H7 (cell line): ENCODE measurements around the gene COL8A2. TPM values are rescaled to one million over a fixed set of nuclear protein-coding genes. Genes with fewer than 3 reads are reported as not detected.

Source experiments
- DNase-seq: peaks from one replicate; pipeline ENCODE4 v3.0.0; 2012
- H3K27me3 ChIP-seq: 2 replicates; pipeline ENCODE4 v1.6.0; 2011; ENCODE audit warnings: mild to moderate bottlenecking, low read length; ENCODE audit not compliant: control insufficient read depth, insufficient read depth
- H3K36me3 ChIP-seq: replicated peaks from 2 replicates; pipeline ENCODE4 v1.5.1; 2011; ENCODE audit warnings: low read length; ENCODE audit not compliant: control insufficient read depth, insufficient read depth
- H3K4me3 ChIP-seq: 2 replicates; pipeline ENCODE4 v1.5.1; 2011; ENCODE audit warnings: low read depth, mild to moderate bottlenecking, control low read depth, low read length, moderate library complexity; ENCODE audit not compliant: insufficient read depth
- total RNA-seq: library from RNA; depleted of rRNA; stranded (reverse); fragments of >200 nt; shearing (Covaris generic); gene quantifications from 2 replicates; pipeline ENCODE4 v1.2.3, GENCODE V29; 2014

Gene COL8A2
- total RNA-seq, 1 experiment from 2014 or later, result 1.6 TPM

- no peak overlapping the region for H3K4me3 ChIP-seq
- DNase-seq, result peak; percentile 54
- H3K36me3 ChIP-seq, result no peaks in the 10 kb centered on the region
- H3K27me3 ChIP-seq, result peaks cover 26% of the 10 kb centered on the region
These were observed 5.6 kb downstream of the COL8A2 start for GRCh38 chr1:36119456-36119855.

GRCh38 chr1:36118447-36119204 is 6.4 kb downstream of the COL8A2 start:
- H3K4me3 ChIP-seq, result no peak overlapping the region
- peak; percentile 83 for DNase-seq
- H3K27me3 ChIP-seq, result peaks cover 18% of the 10 kb centered on the region
- no peaks in the 10 kb centered on the region for H3K36me3 ChIP-seq

- DNase-seq, result no peak
- Histone ChIP-seq H3K36me3 (no peaks in the 10 kb centered on the region), H3K4me3 (no peak overlapping the region), H3K27me3 (peaks cover under 1% of the 10 kb centered on the region; the same call in 1 of the 2 replicates)
These were observed 8.1 kb downstream of the COL8A2 start for GRCh38 chr1:36116901-36117300.

- H3K4me3 ChIP-seq, result no peak overlapping the region
- no peaks in the 10 kb centered on the region for H3K36me3 ChIP-seq
- no peaks in the 10 kb centered on the region; the same call in 1 of the 2 replicates for H3K27me3 ChIP-seq
- DNase-seq, result peak; percentile 52
These were observed 9.1 kb downstream of the COL8A2 start for GRCh38 chr1:36115931-36116330.

GRCh38 chr1:36115200-36115669 is 9.8 kb downstream of the COL8A2 start:
- Histone ChIP-seq H3K36me3 (no peaks in the 10 kb centered on the region), H3K27me3 (no peaks in the 10 kb centered on the region; the same call in 1 of the 2 replicates), H3K4me3 (no peak overlapping the region)
- peak; percentile 80 for DNase-seq

- Histone ChIP-seq H3K27me3 (no peaks in the 10 kb centered on the region; the same call in 1 of the 2 replicates), H3K36me3 (no peaks in the 10 kb centered on the region), H3K4me3 (no peak overlapping the region)
- DNase-seq, result peak; percentile 58
These were observed 10.7 kb downstream of the COL8A2 start for GRCh38 chr1:36114371-36114770.

GRCh38 chr1:36112823-36113222 is 12.2 kb downstream of the COL8A2 start:
- H3K27me3 ChIP-seq, result no peaks in the 10 kb centered on the region; the same call in 1 of the 2 replicates
- H3K4me3 ChIP-seq, result no peak overlapping the region
- peak; percentile 52 for DNase-seq
- no peaks in the 10 kb centered on the region for H3K36me3 ChIP-seq

- no peak for DNase-seq
- no peaks in the 10 kb centered on the region for H3K36me3 ChIP-seq
- H3K4me3 ChIP-seq, result no peak overlapping the region
- H3K27me3 ChIP-seq, result no peaks in the 10 kb centered on the region; the same call in 1 of the 2 replicates
These were observed 13.9 kb downstream of the COL8A2 start for GRCh38 chr1:36111151-36111550.

- no peak overlapping the region for H3K4me3 ChIP-seq
These were observed 15.9 kb downstream of the COL8A2 start for GRCh38 chr1:36109041-36109679.

GRCh38 chr1:36108314-36108713 is 16.7 kb downstream of the COL8A2 start:
- peak; percentile 46 for DNase-seq
- Histone ChIP-seq H3K4me3 (no peak overlapping the region), H3K27me3 (no peaks in the 10 kb centered on the region; the same call in 1 of the 2 replicates), H3K36me3 (no peaks in the 10 kb centered on the region)

More at GRCh38 chr1:36109041-36109679, 15.9 kb downstream of the COL8A2 start:
- Histone ChIP-seq H3K27me3 (no peaks in the 10 kb centered on the region; the same call in 1 of the 2 replicates), H3K36me3 (no peaks in the 10 kb centered on the region)
- DNase-seq, result peak; percentile 53

- Histone ChIP-seq H3K4me3 (no peak overlapping the region), H3K27me3 (no peaks in the 10 kb centered on the region), H3K36me3 (no peaks in the 10 kb centered on the region)
- DNase-seq, result peak; percentile 43
These were observed 17.6 kb downstream of the COL8A2 start for GRCh38 chr1:36107394-36107793.

GRCh38 chr1:36106269-36106668 is 18.8 kb downstream of the COL8A2 start:
- peak; percentile 49 for DNase-seq
- H3K4me3 ChIP-seq, result no peak overlapping the region

GRCh38 chr1:36101546-36101945 is 23.5 kb downstream of the COL8A2 start:
- Histone ChIP-seq H3K36me3 (no peaks in the 10 kb centered on the region), H3K4me3 (no peak overlapping the region), H3K27me3 (no peaks in the 10 kb centered on the region)
- DNase-seq, result no peak

More at GRCh38 chr1:36106269-36106668, 18.8 kb downstream of the COL8A2 start:
- Histone ChIP-seq H3K36me3 (no peaks in the 10 kb centered on the region), H3K27me3 (no peaks in the 10 kb centered on the region)

GRCh38 chr1:36100376-36100775 is 24.6 kb downstream of the COL8A2 start:
- no peaks in the 10 kb centered on the region for H3K36me3 ChIP-seq
- H3K27me3 ChIP-seq, result no peaks in the 10 kb centered on the region
- no peak overlapping the region for H3K4me3 ChIP-seq
- peak; percentile 43 for DNase-seq
